DND-41 (cell line): ENCODE measurements around the gene GALK2.
"Not testable (repeated sequence)": the region's sequence is repeated elsewhere in the genome, so short reads cannot be mapped to it uniquely, and the experiment has no call there.

Experiments
- EZH2 ChIP-seq: IDR thresholded peaks from 3 replicates; pipeline ENCODE4 v1.6.1; 2012; ENCODE audit warnings: borderline replicate concordance, low read depth, mild to moderate bottlenecking, moderate library complexity, low read length, inconsistent platforms; ENCODE audit not compliant: severe bottlenecking
- TF ChIP-seq, protein P1 (sequence below): IDR thresholded peaks from 2 replicates; pipeline ENCODE4 v1.5.1; 2012; ENCODE audit warnings: borderline replicate concordance, low read length, moderate library complexity, mild to moderate bottlenecking; ENCODE audit not compliant: poor library complexity, severe bottlenecking; ENCODE audit errors: extremely low read depth

DNA sequence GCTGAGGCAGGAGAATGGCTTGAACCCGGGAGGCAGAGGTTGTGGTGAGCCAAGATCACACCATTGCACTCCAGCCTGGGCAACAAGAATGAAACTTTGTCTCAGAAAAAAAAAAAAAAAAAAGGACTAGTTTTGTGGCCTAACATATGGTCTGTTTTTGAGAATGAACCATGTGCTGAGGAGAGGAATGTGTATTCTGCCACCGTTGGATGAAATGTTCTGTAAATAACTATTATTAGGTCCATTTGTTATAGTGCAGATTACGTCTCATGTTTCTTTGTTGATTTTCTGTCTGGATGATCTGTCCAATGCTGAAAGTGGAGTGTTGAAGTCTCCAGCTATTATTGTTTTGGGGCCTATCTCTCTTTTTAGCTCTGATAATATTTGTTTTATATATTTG lies 13.7 kb downstream of the GALK2 start:
- TF ChIP-seq, protein P1, sequence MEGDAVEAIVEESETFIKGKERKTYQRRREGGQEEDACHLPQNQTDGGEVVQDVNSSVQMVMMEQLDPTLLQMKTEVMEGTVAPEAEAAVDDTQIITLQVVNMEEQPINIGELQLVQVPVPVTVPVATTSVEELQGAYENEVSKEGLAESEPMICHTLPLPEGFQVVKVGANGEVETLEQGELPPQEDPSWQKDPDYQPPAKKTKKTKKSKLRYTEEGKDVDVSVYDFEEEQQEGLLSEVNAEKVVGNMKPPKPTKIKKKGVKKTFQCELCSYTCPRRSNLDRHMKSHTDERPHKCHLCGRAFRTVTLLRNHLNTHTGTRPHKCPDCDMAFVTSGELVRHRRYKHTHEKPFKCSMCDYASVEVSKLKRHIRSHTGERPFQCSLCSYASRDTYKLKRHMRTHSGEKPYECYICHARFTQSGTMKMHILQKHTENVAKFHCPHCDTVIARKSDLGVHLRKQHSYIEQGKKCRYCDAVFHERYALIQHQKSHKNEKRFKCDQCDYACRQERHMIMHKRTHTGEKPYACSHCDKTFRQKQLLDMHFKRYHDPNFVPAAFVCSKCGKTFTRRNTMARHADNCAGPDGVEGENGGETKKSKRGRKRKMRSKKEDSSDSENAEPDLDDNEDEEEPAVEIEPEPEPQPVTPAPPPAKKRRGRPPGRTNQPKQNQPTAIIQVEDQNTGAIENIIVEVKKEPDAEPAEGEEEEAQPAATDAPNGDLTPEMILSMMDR: not testable (repeated sequence)
- not testable (repeated sequence) for TF ChIP-seq EZH2
